Endothelial cell of umbilical vein (primary cell): ENCODE measurements around the gene PCARE. TPM values are rescaled to one million over a fixed set of nuclear protein-coding genes. Genes with fewer than 3 reads are reported as not detected.

Source experiments
- BruUV-seq: library from RNA; stranded (reverse); fragments of 400-500 nt; replicated peaks from 2 replicates; lab custom pipeline; 2021; lab: Mats Ljungman, UMichigan
- CTCF ChIA-PET: fragments of 300-600, 350-600 bp; sonication (Branson Sonifier 250); formaldehyde crosslinking; loops from one replicate; lab custom pipeline; 2021; ENCODE audit warnings: antibody characterized with exemption, inconsistent platforms; lab: Charles Lee
- POLR2A ChIA-PET: fragments of 300-600, 350-600 bp; sonication (Branson Sonifier 250); formaldehyde crosslinking; loops from one replicate; lab custom pipeline; 2021; ENCODE audit warnings: antibody characterized with exemption, inconsistent platforms; lab: Charles Lee
- DNase-seq: peaks from one replicate; pipeline ENCODE4 v3.0.0-alpha.2; 2011; ENCODE audit warnings: low read depth, low spot score
- FAIRE-seq: peaks from 2 replicates; lab custom pipeline; 2011; peaks lifted over from hg19 to GRCh38; lab: Jason Lieb, UNC
- H2AFZ ChIP-seq: 2 replicates; pipeline ENCODE4 v1.6.0; 2012; ENCODE audit warnings: low read depth, low read length, control low read depth, inconsistent platforms
- H3K27ac ChIP-seq: 2 replicates; pipeline ENCODE4 v1.5.1; 2011; ENCODE audit warnings: low read depth, mild to moderate bottlenecking, control low read depth, low read length, moderate library complexity; ENCODE audit not compliant: insufficient read depth
- H3K27me3 ChIP-seq, 2 experiments: 2 replicates each; pipeline versions ENCODE4 v1.6.0 to v1.6.1; 2011; ENCODE audit warnings: low read length in 2 of 2, mixed read lengths in 1 of 2; ENCODE audit not compliant: control insufficient read depth in 2 of 2, insufficient read depth in 2 of 2
- H3K36me3 ChIP-seq, 2 experiments: 2 replicates in 1 of 2; 3 replicates in 1 of 2; pipeline ENCODE4 v1.5.1; 2011; ENCODE audit warnings: low read length in 2 of 2, mild to moderate bottlenecking in 1 of 2, moderate library complexity in 1 of 2; ENCODE audit not compliant: control insufficient read depth in 2 of 2, insufficient read depth in 2 of 2; ENCODE audit errors: extremely low read depth in 1 of 2
- H3K4me1 ChIP-seq: 3 replicates; pipeline ENCODE4 v1.5.1; 2011; ENCODE audit warnings: mild to moderate bottlenecking, low read length; ENCODE audit not compliant: control insufficient read depth, insufficient read depth; ENCODE audit errors: extremely low read depth
- H3K4me2 ChIP-seq: 2 replicates; pipeline ENCODE4 v1.6.1; 2011; ENCODE audit warnings: low read length, control low read depth, mixed read lengths; ENCODE audit not compliant: insufficient read depth
- H3K4me3 ChIP-seq, 3 experiments: fragments of 200-600 bp in 1 of 3; sonication (generic), shearing (Covaris generic) in 1 of 3; replicated peaks in 1 of 3; 2 replicates each; pipeline ENCODE4 v1.5.1; 2011 to 2016; ENCODE audit warnings: control low read depth in 3 of 3, low read length in 3 of 3, mild to moderate bottlenecking in 2 of 3, inconsistent platforms in 1 of 3, low read depth in 1 of 3, moderate library complexity in 1 of 3; ENCODE audit not compliant: insufficient read depth in 1 of 3
- H3K79me2 ChIP-seq: 2 replicates; pipeline ENCODE4 v1.6.0; 2012; ENCODE audit warnings: low read length, inconsistent platforms; ENCODE audit not compliant: control insufficient read depth, insufficient read depth
- H3K9ac ChIP-seq: replicated peaks from 2 replicates; pipeline ENCODE3; 2011; ENCODE audit warnings: low read length, control low read depth; ENCODE audit not compliant: insufficient read depth; ENCODE audit errors: extremely low read depth
- H3K9me1 ChIP-seq: replicated peaks from 3 replicates; pipeline ENCODE4 v1.6.0; 2011; ENCODE audit warnings: mild to moderate bottlenecking, low read length; ENCODE audit not compliant: control insufficient read depth, insufficient read depth; ENCODE audit errors: extremely low read depth
- H3K9me3 ChIP-seq: replicated peaks from 2 replicates; pipeline ENCODE4 v1.5.1; 2012; ENCODE audit warnings: low read length, inconsistent platforms; ENCODE audit not compliant: control insufficient read depth, insufficient read depth
- H4K20me1 ChIP-seq: replicated peaks from 2 replicates; pipeline ENCODE3; 2011; ENCODE audit warnings: mild to moderate bottlenecking, low read length; ENCODE audit not compliant: control insufficient read depth, insufficient read depth; ENCODE audit errors: extremely low read depth
- EZH2 ChIP-seq: IDR thresholded peaks from 2 replicates; pipeline ENCODE4 v1.6.1; 2012; ENCODE audit warnings: borderline replicate concordance, low read depth, mild to moderate bottlenecking, moderate library complexity, low read length, inconsistent platforms; ENCODE audit not compliant: severe bottlenecking
- FOS ChIP-seq: IDR thresholded peaks from 2 replicates; pipeline ENCODE4 v1.6.1; 2011; ENCODE audit warnings: mild to moderate bottlenecking, low read length, moderate library complexity, borderline replicate concordance; ENCODE audit not compliant: insufficient read depth
- GATA2 ChIP-seq: IDR thresholded peaks from 2 replicates; pipeline ENCODE4 v1.7.0; 2011; ENCODE audit warnings: low read depth, mild to moderate bottlenecking, moderate library complexity, mixed read lengths, low read length; ENCODE audit not compliant: insufficient read length, insufficient read depth
- JUN ChIP-seq: IDR thresholded peaks from 2 replicates; pipeline ENCODE4 v1.6.1; 2011; ENCODE audit warnings: borderline replicate concordance, low read depth; ENCODE audit not compliant: insufficient read length, insufficient read depth
- MYC ChIP-seq: IDR thresholded peaks from one replicate; pipeline ENCODE4 v1.6.1; 2011; ENCODE audit warnings: mild to moderate bottlenecking, low read depth, low read length
- POLR2A ChIP-seq: IDR thresholded peaks from 2 replicates; pipeline ENCODE4 v1.6.1; 2012; ENCODE audit warnings: low read depth, mild to moderate bottlenecking, control low read depth, low read length
- POLR2AphosphoS5 ChIP-seq: IDR thresholded peaks from 2 replicates; pipeline ENCODE4 v1.6.1; 2012; ENCODE audit warnings: low read depth, mild to moderate bottlenecking, control low read depth, low read length, moderate library complexity; ENCODE audit not compliant: insufficient read depth
- dilution Hi-C: fragments of 300-500 bp; cut with MboI; formaldehyde crosslinking; loops from one replicate; pipeline ENCODE4 v1.15.0; 2019; ENCODE audit warnings: low sequenced_read_pairs; ENCODE audit not compliant: extremely low pct_ligation_motif_present
- intact Hi-C: fragments of 100-400 bp; cut with micrococcal nuclease; formaldehyde crosslinking; loops from one replicate; pipeline ENCODE4 v1.10.0; 2022
- polyA plus RNA-seq, 4 experiments: library from polyadenylated mRNA; depleted of rRNA in 3 of 4; stranded (reverse) in 3 of 4; unstranded in 1 of 4; fragments of >200 nt; gene quantifications; 2 replicates each; pipeline versions ENCODE4 v1.2.1 to v1.2.3, GENCODE V29; 2011 to 2012; ENCODE audit warnings: missing spikeins in 1 of 4
- total RNA-seq: library from RNA; stranded (reverse); gene quantifications from 2 replicates; pipeline ENCODE4 v1.2.3, GENCODE V29; 2021
- TF ChIP-seq, protein P1 (sequence below), 2 donors: IDR thresholded peaks; 1 replicate in 1 of 2; 2 replicates in 1 of 2; pipeline ENCODE4 v1.5.1; 2011; ENCODE audit warnings: low read length in 2 of 2, mild to moderate bottlenecking in 2 of 2, moderate library complexity in 2 of 2, control low read depth in 1 of 2, inconsistent platforms in 1 of 2, low read depth in 1 of 2; ENCODE audit not compliant: insufficient read depth in 1 of 2; ENCODE audit errors: extremely low read depth in 1 of 2
- TF ChIP-seq, protein P2 (sequence below): IDR thresholded peaks from 2 replicates; pipeline ENCODE4 v1.6.1; 2011; ENCODE audit not compliant: insufficient read depth, insufficient read length

Gene PCARE
- total and polyA plus RNA-seq, 2 donors (not counting 3 experiments of a cell fraction or from before 2014, with no cell fraction given) = not detected

DNA sequence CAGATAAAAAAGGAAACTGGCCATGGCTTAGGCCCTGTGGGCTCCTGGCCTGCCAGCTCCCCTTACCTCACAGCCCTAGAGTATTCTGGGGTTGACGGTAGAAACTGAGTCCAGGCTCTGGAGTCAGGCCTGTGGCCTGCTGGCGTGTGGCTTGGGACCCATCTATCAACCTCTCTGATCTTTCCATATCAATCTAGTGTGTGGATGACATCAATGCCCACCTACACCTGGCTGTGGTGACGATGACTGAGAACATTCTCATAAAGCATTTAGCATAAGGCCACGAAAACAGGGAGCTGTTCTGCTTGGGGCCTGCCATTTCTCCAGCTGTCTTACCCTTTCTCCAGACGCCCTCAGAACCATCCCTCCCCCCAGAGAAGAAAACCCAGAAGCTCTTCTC, 17.9 kb downstream of the PCARE start:
- H3K9ac ChIP-seq = no peak overlapping the region
- H3K9me3 ChIP-seq = no peaks in the 10 kb centered on the region

More for the DNA sequence above, 17.9 kb downstream of the PCARE start:
- DNase-seq = no peak
- intact Hi-C loops = no loop called here
- Histone ChIP-seq H3K79me2 (no peaks in the 10 kb centered on the region), H3K4me3 (no peak overlapping the region), H3K27me3 (no peaks in the 10 kb centered on the region), H3K27ac (no peak overlapping the region), H3K4me2 (no peak overlapping the region), H3K36me3 (no peaks in the 10 kb centered on the region), H2AFZ (no peak overlapping the region), H3K4me1 (no peaks in the 10 kb centered on the region), H4K20me1 (no peaks in the 10 kb centered on the region), H3K9me1 (no peaks in the 10 kb centered on the region)
- dilution Hi-C loops = no loop called here
- POLR2A ChIA-PET = no interaction called here
- CTCF ChIA-PET = no interaction called here
- no peak for FAIRE-seq
- no peak for TF ChIP-seq EZH2
- no peak for TF ChIP-seq POLR2AphosphoS5
- TF ChIP-seq POLR2A = no peak
- TF ChIP-seq, protein P1, sequence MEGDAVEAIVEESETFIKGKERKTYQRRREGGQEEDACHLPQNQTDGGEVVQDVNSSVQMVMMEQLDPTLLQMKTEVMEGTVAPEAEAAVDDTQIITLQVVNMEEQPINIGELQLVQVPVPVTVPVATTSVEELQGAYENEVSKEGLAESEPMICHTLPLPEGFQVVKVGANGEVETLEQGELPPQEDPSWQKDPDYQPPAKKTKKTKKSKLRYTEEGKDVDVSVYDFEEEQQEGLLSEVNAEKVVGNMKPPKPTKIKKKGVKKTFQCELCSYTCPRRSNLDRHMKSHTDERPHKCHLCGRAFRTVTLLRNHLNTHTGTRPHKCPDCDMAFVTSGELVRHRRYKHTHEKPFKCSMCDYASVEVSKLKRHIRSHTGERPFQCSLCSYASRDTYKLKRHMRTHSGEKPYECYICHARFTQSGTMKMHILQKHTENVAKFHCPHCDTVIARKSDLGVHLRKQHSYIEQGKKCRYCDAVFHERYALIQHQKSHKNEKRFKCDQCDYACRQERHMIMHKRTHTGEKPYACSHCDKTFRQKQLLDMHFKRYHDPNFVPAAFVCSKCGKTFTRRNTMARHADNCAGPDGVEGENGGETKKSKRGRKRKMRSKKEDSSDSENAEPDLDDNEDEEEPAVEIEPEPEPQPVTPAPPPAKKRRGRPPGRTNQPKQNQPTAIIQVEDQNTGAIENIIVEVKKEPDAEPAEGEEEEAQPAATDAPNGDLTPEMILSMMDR (IDR thresholded peaks at IDR 0.05; ENCODE audit: extremely low read depth in 1 of 2, insufficient read depth in 1 of 2, low read depth in 1 of 2, low read length in 2 of 2) = no peak
- no peak for TF ChIP-seq MYC
- no peak for TF ChIP-seq JUN
- TF ChIP-seq FOS = no peak
- no peak for TF ChIP-seq GATA2
- TF ChIP-seq, protein P2, sequence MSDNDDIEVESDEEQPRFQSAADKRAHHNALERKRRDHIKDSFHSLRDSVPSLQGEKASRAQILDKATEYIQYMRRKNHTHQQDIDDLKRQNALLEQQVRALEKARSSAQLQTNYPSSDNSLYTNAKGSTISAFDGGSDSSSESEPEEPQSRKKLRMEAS = no peak
- BruUV-seq = no TSS peak
